ENCODE results near the gene LRRC45.

- TF ChIP-seq CTCF (optimal IDR thresholded peaks at IDR 0.05 in 1 of 3, IDR thresholded peaks at IDR 0.05 in 1 of 3, conservative IDR thresholded peaks at IDR 0.05 in 1 of 3; ENCODE audit: extremely low read depth in 1 of 3, insufficient read depth in 2 of 3, low read length in 3 of 3) = peak; percentile 19 to 63 (median 39)
- TF ChIP-seq EZH2 (IDR thresholded peaks at IDR 0.05; ENCODE audit: low read length) = no peak
Observed at GRCh38 chr17:82014432-82014831, 8.7 kb upstream of the LRRC45 start.
